HG02943 (cell line): ENCODE results near the gene VPS18.

ENCODE experiments used
- ATAC-seq: cut with Tn5 transposase; IDR thresholded peaks from one replicate; pipeline ENCODE4 v1.9.1; 2021; ENCODE audit warnings: mild to moderate bottlenecking, low read depth, moderate library complexity; ENCODE audit not compliant: unreplicated experiment

The VPS18 gene

GRCh38 chr15:40899536-40900207 is 5.4 kb downstream of the VPS18 start:
- no peak for ATAC-seq

- ATAC-seq, result no peak
Measured at GRCh38 chr15:40900256-40901052, 6.2 kb downstream of the VPS18 start.

GRCh38 chr15:40901053-40901443 is 6.8 kb downstream of the VPS18 start:
- no peak for ATAC-seq

GRCh38 chr15:40902605-40903561 is 8.6 kb downstream of the VPS18 start:
- no peak for ATAC-seq

GRCh38 chr15:40904552-40905201 is 10.4 kb downstream of the VPS18 start:
- ATAC-seq, result no peak

- peak; percentile 51 for ATAC-seq
Measured at GRCh38 chr15:40906091-40906990, 12.1 kb downstream of the VPS18 start.

GRCh38 chr15:40906991-40907802 is 12.9 kb downstream of the VPS18 start:
- ATAC-seq, result no peak

- no peak for ATAC-seq
Measured at GRCh38 chr15:40908095-40908494, 13.8 kb downstream of the VPS18 start.

GRCh38 chr15:40909662-40910630 is 15.7 kb downstream of the VPS18 start:
- no peak for ATAC-seq

- no peak for ATAC-seq
Measured at GRCh38 chr15:40911141-40911540, 16.9 kb downstream of the VPS18 start.

GRCh38 chr15:40911693-40912092 is 17.4 kb downstream of the VPS18 start:
- ATAC-seq, result no peak

- no peak for ATAC-seq
Measured at GRCh38 chr15:40912478-40912877, 18.2 kb downstream of the VPS18 start.

- no peak for ATAC-seq
Measured at GRCh38 chr15:40914013-40914412, 19.8 kb downstream of the VPS18 start.

GRCh38 chr15:40914486-40914885 is 20.2 kb downstream of the VPS18 start:
- ATAC-seq, result no peak

GRCh38 chr15:40915116-40915661 is 20.9 kb downstream of the VPS18 start:
- no peak for ATAC-seq

GRCh38 chr15:40915679-40916078 is 21.4 kb downstream of the VPS18 start:
- no peak for ATAC-seq

- ATAC-seq, result no peak
Measured at GRCh38 chr15:40917585-40917984, 23.3 kb downstream of the VPS18 start.
